SK-N-MC (cell line): Measurements from ENCODE around the gene ZNRF3.

Source experiments
- EZH2 ChIP-seq: fragments of 200-600 bp; sonication (generic); IDR thresholded peaks from one replicate; pipeline ENCODE4 v1.6.1; 2017; ENCODE audit warnings: antibody characterized with exemption
- FOXP2 ChIP-seq: optimal IDR thresholded peaks from 2 replicates; pipeline ENCODE3; 2011; ENCODE audit warnings: mild to moderate bottlenecking, moderate library complexity; ENCODE audit not compliant: insufficient read depth; ENCODE audit errors: extremely low read length, control extremely low read depth
- POLR2AphosphoS5 ChIP-seq: IDR thresholded peaks from 2 replicates; pipeline ENCODE4 v1.6.1; 2012; ENCODE audit warnings: mild to moderate bottlenecking, low read depth, low read length, borderline replicate concordance

GRCh38 chr22:29011240-29012100, 128.1 kb downstream of the ZNRF3 start:
- TF ChIP-seq POLR2AphosphoS5 (no peak), EZH2 (no peak), FOXP2 (no peak)
